ENCODE measurements around the gene SLC7A10.

SLC7A10 gene

DNA sequence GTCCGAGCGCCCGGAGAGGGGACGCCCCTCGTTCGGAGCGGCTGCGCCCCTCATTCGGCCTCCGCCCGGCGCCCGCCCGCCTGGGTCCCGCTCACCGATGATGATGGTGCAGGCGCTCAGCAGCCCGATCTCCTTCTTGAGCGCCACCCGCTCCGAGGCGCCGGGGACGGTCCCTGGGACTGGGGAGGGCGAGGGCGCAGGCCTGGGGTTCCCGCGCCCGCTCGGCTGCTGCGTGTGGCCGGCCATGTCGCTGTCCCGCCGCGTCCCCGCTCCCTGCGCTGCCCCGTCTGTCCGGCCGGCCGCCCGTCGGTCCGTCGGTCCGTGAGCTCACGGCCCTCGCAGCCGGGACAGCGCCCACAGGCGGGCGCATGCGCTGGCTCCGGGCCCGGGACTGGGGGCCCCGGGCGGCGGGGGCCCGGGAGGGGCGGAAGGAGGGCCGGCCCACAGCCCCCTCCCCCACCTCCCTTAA is at the start of gene SLC7A10:
Gene SLC7A10 (minus strand): TSS at position 393 of the 469 bp plus-strand sequence. CDS start 147 bp downstream, at position 246.
- FAIRE-seq (no peak), DNase-seq (ENCODE audit: insufficient read length, low spot score) (no peak)

DNA sequence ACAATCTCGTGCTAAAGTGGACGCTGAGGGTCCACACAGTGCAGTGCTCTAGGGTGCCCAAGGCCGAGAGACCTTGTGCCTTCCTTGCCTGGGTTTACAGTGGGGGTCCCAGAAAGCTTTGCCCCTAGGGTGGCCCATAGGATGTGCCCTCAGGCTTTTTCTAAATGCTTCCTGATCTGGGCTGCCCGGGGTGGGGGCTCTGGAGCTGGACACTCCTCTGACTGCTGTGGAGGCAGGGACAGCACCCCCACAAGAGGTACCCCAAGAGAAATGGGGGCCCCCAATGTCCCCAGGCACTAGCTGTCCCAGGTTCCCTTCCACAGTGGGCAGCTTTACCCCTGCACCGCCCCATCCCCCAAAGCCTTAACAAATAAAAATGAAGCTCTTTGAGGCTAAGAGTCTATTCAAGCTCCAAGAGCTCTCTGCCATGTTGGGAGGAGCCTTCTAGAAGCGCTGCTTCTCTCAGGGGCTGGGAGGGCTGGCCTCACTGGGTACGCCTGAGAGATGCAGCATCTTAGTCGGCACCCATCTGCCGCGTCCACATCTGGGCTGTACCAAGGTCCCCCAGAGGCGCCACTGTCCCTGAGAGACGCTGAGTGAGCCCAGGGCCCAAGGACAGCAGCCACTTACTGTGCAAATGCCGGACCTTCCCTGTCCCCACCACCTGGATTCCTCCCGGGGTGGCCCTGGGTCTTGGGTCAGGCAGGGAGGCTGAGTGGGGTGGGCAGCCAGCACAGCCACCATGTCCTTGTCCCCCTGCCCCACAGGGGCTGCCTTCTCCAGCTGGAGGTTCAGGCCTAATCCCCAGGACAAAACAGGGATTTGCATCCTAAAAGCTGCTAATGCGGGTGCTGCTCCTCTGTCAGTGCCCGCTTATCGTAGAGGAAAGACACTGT is 49.3 kb upstream of the SLC7A10 start:
- DNase-seq (ENCODE audit: insufficient read length, low spot score): no peak
- FAIRE-seq: no peak

DNA sequence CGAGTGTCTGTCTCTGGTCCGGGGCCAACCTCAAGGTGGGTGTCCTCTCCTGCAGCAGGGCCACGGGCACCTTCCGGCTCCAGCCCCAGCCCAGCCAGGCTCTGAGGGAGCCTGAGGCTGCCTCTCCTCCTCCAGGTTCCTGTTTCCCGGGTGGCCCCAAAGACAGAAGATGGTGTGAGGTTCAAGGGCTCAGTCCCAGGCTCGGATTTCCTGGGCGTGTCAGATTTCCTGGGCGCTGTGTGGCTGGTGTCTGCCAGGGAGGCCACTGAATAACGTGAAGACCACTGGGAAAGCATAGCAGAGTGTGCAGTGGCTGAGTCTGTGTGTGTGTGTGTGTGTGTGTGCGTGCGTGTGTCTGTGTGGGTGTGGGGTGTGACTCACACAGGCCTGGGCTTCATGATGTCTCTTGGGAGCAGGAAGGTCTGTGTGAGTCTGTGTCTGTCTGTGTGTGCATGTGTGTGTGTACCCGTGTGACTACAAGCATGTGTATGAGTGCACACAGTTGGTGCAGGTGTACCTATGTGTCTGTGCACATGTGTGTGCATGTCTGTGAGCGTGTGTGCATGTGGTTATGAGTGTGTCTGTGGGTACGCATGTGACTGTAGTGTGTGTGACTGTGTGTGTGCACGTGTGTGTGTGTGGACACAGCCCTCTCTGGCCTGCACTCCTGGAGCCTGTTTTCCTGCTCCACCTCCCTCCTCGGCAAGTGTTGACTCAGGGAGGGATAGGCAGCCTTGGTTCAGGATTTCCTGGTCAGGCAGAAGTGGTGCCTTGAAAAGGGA is 48.4 kb upstream of the SLC7A10 start:
- no peak for FAIRE-seq
- DNase-seq (ENCODE audit: insufficient read length, low spot score): no peak

DNA sequence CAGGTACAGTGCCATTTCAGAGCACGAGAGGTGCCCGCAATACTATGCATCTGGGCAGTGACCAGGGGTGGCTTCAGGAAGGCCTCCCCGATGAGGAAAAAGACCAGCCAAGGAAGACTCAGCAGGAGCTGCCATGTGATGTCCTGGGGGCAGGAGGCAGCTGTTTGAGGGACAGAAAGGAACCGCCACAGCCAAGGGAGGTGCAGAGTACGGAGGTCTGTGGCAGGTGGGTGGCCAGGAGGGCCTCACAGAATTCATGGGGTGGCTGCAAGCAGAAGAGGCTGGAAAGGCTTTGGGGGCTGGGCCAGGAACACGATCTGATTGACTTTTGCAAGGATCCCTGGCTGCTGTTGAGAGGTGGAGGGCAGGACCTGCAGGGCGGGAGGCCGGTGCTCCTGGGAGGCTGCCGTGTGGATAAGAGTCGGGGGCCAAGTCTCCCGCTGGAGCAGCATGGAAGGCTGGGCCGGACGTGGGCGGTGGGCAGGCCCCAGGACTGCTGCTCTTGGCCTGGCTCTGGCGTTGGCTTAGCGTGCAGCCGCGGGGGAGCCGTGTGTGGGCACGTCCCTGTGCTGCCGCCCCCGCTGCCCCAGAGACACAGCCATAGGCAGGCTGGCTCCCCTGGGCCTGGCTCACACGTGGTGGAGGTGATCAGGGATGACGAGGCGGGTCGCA is 47.6 kb upstream of the SLC7A10 start:
- no peak for FAIRE-seq

DNA sequence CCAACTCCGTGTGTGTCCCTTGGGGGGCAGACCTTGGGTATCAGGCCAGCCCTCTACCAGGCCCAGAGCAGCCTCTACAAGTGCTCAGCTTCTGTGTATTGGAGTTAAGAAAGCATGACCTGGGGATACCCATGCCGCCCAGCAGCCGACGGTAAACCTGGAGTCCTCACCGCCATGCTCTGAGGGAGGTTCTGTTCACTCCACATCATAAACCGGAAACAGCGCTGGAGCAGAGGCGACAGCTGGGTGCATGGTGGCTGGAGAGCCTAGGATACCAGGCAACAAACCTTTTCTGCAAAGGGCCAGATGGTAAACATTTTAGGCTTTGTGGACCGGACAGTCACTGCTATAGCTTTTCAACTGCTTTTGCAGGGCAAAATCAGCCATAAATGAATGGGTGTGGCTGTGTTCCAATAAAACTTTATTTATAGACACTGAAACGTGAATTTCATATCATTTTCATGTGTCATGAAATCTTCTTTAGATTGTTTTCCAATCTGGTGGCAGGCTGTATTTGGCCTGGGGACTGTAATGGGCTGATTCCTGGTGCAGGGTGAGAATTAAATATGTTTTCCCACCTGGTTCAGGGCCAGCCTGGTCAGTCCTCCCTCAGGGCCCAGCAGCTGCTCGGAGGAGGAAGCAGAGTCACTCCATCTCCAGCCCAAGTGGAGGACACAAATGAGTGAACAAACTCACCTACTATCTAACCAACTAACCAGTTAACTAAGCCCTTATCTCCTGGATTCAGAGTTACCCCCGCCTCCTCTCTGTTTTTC is 45.8 kb upstream of the SLC7A10 start:
- no peak for FAIRE-seq
- DNase-seq (ENCODE audit: insufficient read length, low spot score): no peak

More for the DNA sequence above, 47.6 kb upstream of the SLC7A10 start:
- no peak for DNase-seq (ENCODE audit: insufficient read length, low spot score)

DNA sequence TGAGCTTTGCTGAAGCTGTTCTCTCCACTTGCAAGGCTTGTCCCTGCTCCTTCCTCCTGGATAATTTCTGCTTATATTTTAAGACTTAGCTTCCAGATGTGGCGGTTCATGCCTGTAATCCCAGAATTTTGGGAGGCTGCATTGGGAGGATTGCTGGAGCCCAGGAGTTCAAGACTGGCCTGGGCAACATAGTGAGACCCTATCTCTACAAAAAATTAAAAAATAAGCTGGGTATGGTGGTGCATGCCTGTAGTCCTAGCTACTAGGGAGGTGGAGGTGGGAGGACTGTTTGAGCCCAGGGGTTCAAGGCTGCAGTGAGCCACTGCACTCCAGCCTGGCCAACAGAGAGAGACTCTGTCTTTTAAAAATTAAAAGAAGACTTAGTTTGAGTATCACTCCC is 45.1 kb upstream of the SLC7A10 start:
- DNase-seq (ENCODE audit: insufficient read length, low spot score): no peak
- no peak for FAIRE-seq

DNA sequence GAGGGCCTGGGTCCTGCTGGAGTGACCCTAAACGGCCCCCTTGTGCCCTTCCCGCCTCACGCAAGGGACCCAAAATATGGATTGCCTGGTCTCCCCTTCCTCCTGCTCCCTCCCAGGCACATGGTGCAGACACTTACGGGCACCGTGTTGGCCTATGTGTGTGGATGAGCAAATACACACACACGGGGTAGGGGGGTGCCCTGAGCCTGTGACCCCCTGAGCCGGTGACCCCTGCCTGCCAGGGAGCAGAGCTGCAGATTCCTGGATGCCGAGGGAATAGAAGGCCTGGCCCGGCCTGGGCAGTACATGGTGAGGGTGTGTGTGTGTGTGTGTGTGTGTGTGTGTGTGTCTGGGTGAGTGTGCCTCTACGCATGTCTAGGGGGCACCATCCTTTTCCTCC is 43.4 kb upstream of the SLC7A10 start:
- DNase-seq (ENCODE audit: insufficient read length, low spot score): no peak

DNA sequence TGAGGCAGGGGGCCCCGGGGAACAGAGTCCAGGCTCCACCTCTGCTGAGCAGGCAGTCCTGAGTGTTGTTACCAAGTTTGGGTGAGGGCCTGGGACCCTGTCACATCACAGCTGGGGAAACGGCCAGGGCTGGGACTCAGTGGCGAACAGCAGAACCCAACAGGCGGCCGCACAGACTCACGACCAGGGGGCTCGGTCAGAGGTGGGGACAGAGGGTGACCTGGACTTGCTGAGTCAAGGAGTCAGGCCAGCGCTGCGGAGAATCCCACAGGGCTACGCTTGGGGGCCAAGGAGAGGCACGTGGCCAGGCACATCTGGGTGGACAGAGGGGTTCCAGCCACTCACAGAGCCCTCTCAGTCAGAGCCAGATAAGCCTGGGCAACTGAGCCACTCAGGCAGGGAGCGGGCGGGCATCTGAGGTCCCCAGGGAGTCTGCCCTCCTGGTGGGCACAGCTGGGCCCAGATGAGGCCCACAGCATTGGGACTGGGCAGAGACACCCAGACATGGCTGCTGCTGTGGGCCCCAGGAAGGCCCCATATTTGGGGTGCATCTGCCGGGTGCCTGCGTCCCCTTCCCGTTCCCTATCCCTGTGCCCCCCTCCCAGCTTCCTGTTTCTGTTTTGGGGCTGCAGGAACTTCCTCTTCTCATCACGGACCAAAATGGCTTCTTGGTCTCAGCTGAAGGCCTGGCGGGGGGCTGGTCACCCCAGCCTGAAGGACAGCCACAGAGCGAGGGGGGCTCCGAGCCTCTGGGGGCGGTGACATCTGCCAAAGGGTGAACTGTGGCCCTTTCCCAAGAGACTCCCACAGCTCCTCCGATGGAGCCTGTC is 42.7 kb upstream of the SLC7A10 start:
- DNase-seq (ENCODE audit: insufficient read length, low spot score) (no peak), FAIRE-seq (no peak)

More for the DNA sequence above, 43.4 kb upstream of the SLC7A10 start:
- FAIRE-seq: no peak

DNA sequence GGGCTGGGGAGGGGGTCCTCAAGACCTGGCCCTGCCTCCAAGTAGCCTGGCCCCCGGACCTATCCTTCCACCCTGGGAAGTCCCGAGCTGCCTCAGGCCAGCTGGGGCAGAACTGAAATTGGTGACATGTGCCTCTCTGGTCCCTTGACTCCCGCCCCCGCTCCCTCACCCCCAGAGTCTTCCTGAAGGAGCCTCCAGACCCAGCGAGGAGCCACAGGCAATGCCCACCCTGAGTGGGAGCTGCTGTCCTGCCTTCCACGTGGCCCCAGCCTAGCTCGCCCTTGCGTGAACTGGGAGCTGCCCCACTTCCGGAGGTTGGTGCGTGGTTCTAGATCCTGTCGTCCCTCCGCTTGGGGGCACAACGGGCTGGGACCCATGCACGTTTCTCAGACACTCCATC is 42.1 kb upstream of the SLC7A10 start:
- FAIRE-seq: no peak

DNA sequence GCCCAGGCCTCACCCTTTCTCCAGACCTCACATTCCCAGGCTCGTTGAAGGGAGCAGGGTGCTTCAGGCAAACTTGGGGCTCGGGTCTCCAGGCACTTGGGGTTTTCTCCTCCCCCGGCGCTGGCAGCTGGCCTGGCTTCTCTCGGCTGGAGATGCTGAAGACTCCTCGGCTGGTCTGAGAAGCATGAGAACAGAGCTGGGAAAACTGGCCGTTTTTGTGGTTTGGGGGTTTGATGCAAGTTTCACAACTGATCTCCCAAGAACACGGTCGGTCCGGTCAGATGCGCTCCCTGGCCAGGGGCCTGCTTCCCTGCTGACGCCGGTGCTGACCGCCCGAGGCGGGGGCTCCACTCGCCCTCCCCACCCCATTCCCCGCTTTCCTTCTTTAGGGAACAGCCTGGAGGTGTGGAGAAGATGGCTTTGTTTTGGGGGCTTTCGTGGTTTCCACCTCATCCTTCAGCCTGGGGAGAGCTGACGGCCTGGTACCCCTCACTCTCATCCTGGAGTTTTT is 41.4 kb upstream of the SLC7A10 start:
- DNase-seq (ENCODE audit: insufficient read length, low spot score): no peak
- no peak for FAIRE-seq

More for the DNA sequence above, 42.1 kb upstream of the SLC7A10 start:
- no peak for DNase-seq (ENCODE audit: insufficient read length, low spot score)

DNA sequence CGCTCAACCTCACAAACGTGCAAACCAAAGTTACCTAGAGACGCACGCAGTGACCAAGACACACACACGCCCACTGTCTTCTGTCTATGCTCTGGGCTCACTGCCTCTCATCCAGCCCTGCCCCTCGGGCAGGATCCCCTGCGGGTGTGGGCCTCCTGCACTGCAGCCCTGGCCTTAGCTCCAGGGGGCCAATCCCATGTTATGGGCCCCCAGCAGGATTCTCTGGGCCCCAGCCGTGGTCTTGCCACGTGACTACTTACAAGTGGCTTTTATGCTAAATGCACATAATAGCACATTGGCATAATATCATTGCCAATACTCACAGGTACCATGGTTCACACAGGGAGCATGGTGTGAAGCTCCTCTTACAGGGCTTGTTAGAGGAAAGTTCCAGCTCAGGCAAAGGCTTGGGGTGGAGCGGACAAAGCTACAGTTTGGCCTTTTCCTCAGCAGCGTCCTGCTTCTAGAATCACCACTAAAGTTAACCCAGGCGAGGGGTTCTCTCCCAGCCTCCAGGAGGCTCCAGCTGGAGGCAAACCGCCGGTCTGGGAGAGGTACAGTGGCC is 39.3 kb upstream of the SLC7A10 start:
- no peak for DNase-seq (ENCODE audit: insufficient read length, low spot score)
- FAIRE-seq: no peak

DNA sequence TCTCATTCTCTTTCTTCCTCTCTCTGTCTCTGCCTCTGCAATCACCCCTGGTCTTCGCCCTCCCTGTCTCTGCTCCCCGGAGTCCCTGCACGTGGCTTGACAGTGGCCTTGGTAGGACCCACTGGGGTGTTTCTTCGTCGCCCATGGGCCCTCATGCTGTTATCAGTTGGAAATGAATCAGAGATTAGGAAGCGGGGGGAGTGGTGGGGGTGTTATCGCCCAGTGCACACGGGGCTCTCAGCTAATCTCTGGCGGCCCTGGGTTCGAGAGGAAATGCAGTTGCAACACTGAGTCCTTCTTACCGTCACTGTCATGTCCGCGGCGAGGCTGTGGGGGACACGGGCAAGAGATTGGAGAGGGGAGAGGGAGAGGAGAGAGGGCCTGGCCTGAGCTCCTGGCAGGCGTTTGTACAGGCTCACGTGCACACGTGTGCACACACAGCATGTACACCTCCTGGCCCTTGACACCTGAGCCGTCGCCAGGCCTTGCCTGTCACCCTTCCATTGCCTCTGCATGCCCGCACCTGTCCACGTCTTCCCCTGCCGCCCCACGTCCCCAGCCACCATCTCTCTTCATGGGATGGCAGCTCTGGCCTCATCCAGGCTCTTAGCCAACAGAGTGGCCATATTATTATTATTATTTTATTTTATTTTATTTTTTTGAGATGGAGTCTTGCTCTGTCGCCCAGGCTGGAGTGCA is 37.8 kb upstream of the SLC7A10 start:
- no peak for DNase-seq (ENCODE audit: insufficient read length, low spot score)
- no peak for FAIRE-seq

DNA sequence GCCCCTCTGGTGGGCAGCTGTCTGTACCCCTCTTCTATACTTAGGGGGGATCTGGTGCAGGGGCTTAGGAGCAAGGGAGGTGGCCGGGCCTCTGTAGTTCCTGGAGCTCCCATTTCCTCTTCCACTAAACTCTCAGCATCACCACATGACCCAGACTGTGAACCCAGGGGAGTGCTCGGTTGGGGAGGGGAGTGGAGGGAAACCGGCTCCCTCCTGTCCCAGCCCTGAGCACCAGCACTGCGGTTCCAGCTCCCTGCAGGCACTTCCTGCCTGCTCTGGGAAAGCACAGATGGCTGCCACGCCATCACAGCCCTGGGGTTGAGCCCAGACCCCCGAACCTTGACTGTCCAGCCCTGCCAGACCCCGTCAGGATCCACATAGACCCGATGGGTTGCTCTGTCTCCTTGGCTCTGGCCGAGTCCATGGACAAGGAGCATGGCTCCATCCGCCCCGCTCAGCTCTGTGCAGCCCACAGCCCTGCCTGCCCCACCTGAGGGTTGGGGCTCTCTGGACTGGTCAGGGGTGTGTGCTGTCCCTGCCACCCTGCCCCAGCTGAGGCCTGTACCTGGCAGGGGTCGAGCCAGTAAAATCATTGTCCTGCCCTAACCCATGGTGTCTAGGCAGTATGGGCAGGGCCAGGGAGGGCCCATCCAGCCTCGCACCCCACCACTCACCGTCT is 36.0 kb upstream of the SLC7A10 start:
- no peak for DNase-seq (ENCODE audit: insufficient read length, low spot score)
- FAIRE-seq: no peak

DNA sequence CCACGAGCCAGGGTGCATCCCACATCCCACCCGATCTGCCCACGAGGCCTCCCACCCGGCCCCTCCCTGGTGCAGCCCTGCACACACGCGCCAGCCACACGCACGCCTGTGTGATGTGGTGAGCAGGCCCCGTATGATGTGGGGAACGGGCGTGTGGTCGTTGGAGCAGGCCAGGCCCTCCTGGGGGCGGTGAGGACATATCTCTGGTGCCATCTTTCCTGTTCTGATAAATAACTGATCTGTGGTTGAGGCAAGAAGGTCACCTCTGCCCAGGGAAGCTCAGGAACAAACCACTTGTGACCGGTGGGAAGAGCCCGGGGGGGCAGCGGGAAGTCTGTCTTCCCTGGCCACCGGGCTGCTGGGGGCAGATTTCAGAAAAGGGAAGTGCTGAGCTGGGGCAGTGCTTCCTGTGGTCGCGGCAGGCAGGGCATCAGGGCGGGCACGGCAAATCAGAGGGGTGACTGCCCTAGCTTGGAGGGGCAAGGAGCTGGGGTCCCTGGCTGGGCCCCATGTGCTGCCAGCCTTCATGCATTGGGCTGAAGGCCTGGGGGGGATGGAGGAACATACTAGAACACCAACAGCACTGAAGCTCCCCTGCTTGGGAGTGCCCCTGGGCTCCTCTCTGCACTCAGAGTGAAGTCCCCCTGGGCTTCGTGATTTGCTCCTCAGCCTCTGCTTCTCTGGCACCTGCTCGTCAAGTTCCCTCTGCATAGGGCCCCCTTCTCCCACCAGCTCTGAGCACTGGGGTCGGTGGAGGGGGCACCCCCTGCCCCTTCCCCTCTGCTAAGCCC is 35.2 kb upstream of the SLC7A10 start:
- DNase-seq (ENCODE audit: insufficient read length, low spot score) (no peak), FAIRE-seq (no peak)

DNA sequence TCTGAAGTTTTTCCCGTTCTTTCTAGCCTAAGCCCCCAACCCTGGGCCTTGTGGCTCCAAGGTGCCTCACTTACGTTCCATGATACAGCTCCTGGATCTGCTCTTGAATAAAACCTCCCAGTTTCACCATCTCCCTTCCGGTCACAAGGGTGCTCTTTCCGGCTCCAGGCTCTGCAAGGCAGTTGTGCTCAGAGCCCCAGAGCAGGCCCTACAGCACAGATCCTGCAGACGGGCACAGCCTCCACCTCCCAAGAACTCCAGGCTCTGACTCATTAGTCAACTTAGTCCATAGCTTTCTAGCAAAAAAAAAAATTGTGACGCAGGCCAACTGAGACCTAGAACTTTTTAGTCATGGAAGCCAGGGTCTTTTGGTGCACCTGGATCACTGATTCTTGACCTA is 33.9 kb upstream of the SLC7A10 start:
- FAIRE-seq (no peak), DNase-seq (ENCODE audit: insufficient read length, low spot score) (no peak)

DNA sequence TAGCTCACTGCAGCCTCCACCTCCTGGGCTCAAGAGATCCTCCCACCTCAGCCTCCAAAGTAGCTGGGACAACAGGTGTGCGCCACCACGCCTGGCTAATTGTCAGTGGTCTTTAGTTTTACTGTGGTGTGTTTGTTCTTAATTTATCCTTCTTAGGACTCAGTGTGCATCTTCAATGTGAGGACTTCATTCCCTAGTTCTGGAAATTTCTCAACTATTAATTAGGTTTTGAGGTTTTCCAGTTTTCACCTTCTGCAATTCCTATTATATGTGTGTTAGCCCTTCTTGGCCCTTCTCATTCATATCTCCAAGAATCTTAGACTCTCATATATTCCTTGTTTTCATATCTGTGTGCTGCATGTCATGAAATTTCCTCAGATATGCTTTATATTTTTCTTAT is 32.2 kb upstream of the SLC7A10 start:
- FAIRE-seq: no peak

DNA sequence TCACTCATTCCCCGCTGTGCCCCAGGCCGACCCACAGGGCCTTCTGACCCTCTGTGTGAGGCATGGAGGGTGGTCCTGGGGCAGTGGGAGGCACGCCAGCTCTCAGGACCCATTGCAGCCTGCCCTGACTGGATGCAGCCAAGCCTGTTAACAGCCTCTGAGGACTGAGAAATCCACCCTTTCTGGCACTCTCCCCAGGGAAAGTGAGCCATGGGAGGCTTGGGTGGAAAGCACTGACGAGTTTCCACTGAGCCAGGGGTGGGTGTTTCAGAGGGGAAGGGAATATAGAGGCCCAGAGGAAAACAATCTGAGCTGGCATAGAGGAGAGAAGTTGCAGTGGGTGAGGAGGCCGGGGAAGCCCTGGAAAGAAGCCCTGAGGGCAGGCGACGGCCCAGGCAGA is 30.6 kb upstream of the SLC7A10 start:
- no peak for FAIRE-seq

More for the DNA sequence above, 32.2 kb upstream of the SLC7A10 start:
- no peak for DNase-seq (ENCODE audit: insufficient read length, low spot score)

More for the DNA sequence above, 30.6 kb upstream of the SLC7A10 start:
- no peak for DNase-seq (ENCODE audit: insufficient read length, low spot score)

Data from GM19239 (cell line).